RWPE1 (cell line): Measurements from ENCODE around the gene ACOX3.

Source experiments
- CTCF ChIA-PET: fragments of 350-600 bp; sonication (Branson Sonifier 250); formaldehyde crosslinking; extraction: SDS; loops from one replicate; lab custom pipeline; 2021; lab: Yijun Ruan, JAX
- POLR2A ChIA-PET: fragments of 400-600 bp; formaldehyde crosslinking; extraction: SDS; loops from one replicate; lab custom pipeline; 2020; ENCODE audit warnings: antibody characterized with exemption; ENCODE audit not compliant: low non-redundant PET; lab: Yijun Ruan, JAX
- DNase-seq: peaks from one replicate; pipeline ENCODE4 v3.0.0; 2012; ENCODE audit warnings: low spot score
- H3K27ac ChIP-seq: fragments of 450-650 bp; 2 replicates; pipeline ENCODE4 v1.5.1; 2017
- CTCF ChIP-seq: fragments of 450-650 bp; conservative IDR thresholded peaks from 2 replicates; pipeline ENCODE4 v1.5.1; 2017; ENCODE audit warnings: low read depth, mild to moderate bottlenecking

The ACOX3 gene

GRCh38 chr4:8370106-8370787 lies 70.3 kb downstream of the ACOX3 start:
- no peak for DNase-seq
- TF ChIP-seq CTCF, result no peak
- no peak overlapping the region for H3K27ac ChIP-seq
- POLR2A ChIA-PET, result no interaction called here
- CTCF ChIA-PET, result no interaction called here

GRCh38 chr4:8369426-8370105 lies 71.0 kb downstream of the ACOX3 start:
- no peak overlapping the region for H3K27ac ChIP-seq
- DNase-seq, result no peak
- CTCF ChIA-PET, result no interaction called here
- no peak for TF ChIP-seq CTCF
- POLR2A ChIA-PET, result no interaction called here

GRCh38 chr4:8368998-8369397 lies 71.5 kb downstream of the ACOX3 start:
- ChIA-PET CTCF (no interaction called here), POLR2A (no interaction called here)
- no peak for TF ChIP-seq CTCF
- DNase-seq, result no peak
- no peak overlapping the region for H3K27ac ChIP-seq

GRCh38 chr4:8368061-8368481 lies 72.5 kb downstream of the ACOX3 start:
- no peak overlapping the region for H3K27ac ChIP-seq
- DNase-seq, result no peak
- CTCF ChIA-PET, result no interaction called here
- no peak for TF ChIP-seq CTCF
- POLR2A ChIA-PET, result no interaction called here

- ChIA-PET CTCF (no interaction called here), POLR2A (no interaction called here)
- TF ChIP-seq CTCF, result no peak
- no peak for DNase-seq
- no peak overlapping the region for H3K27ac ChIP-seq
Measured at GRCh38 chr4:8366601-8367000, 73.9 kb downstream of the ACOX3 start.

- POLR2A ChIA-PET, result no interaction called here
- no peak overlapping the region for H3K27ac ChIP-seq
- no peak for TF ChIP-seq CTCF
- CTCF ChIA-PET, result no interaction called here
- no peak for DNase-seq
Measured at GRCh38 chr4:8365951-8366350, 74.6 kb downstream of the ACOX3 start.
